HAP-1 (cell line): ENCODE results near the gene LCN10.

Source experiments
- DNase-seq, 2 experiments: peaks; one replicate each; pipeline ENCODE4 v3.0.0-alpha.2; 2016 to 2020; ENCODE audit warnings: low spot score in 2 of 2
- H3K27me3 ChIP-seq: fragments of 250-450 bp; sonication (Bioruptor Pico); 2 replicates; pipeline ENCODE4 v1.5.1; 2020; ENCODE audit warnings: low read depth, mild to moderate bottlenecking, moderate library complexity
- H3K36me3 ChIP-seq: fragments of 250-450 bp; sonication (Bioruptor Pico); replicated peaks from 2 replicates; pipeline ENCODE4 v1.5.1; 2020; ENCODE audit warnings: mild to moderate bottlenecking
- H3K4me1 ChIP-seq: fragments of 250-450 bp; sonication (Bioruptor Pico); 2 replicates; pipeline ENCODE4 v1.5.1; 2020; ENCODE audit warnings: mild to moderate bottlenecking
- H3K4me3 ChIP-seq: fragments of 250-450 bp; sonication (Bioruptor Pico); 2 replicates; pipeline ENCODE4 v1.5.1; 2020; ENCODE audit warnings: mild to moderate bottlenecking, moderate library complexity
- H3K9me3 ChIP-seq: fragments of 250-450 bp; sonication (Bioruptor Pico); 2 replicates; pipeline ENCODE4 v1.5.1; 2020; ENCODE audit warnings: mild to moderate bottlenecking, moderate library complexity
- in situ Hi-C: fragments of 300-500 bp; cut with MboI; formaldehyde crosslinking; loops from 3 replicates; pipeline ENCODE4 v1.14.3; 2020; ENCODE audit warnings: low sequenced_read_pairs, inconsistent platforms, mixed read lengths

Gene LCN10

DNA sequence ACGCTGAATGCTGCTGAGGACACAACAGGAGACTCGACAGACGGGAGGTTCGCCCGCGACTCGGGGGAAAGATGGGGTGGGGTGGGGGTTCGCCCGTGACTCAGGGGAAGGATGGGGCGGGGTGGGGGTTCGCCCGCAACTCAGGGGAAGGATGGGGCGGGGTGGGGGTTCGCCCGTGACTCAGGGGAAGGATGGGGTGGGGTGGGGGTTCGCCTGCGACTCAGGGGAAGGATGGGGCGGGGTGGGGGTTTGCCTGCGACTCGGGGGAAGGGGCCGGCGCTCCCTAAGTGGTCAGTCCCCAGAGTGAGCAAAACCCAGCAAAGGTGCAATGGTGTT lies 3.4 kb upstream of the LCN10 start:
- H3K27me3 ChIP-seq: peaks cover 13% of the 10 kb centered on the region
- H3K36me3 ChIP-seq: no peaks in the 10 kb centered on the region
- no peak overlapping the region for H3K4me3 ChIP-seq
- in situ Hi-C loops: no loop called here
- H3K9me3 ChIP-seq: peaks cover 1% of the 10 kb centered on the region; the same call in 1 of the 2 replicates
- no peak for DNase-seq
- no peaks in the 10 kb centered on the region for H3K4me1 ChIP-seq

DNA sequence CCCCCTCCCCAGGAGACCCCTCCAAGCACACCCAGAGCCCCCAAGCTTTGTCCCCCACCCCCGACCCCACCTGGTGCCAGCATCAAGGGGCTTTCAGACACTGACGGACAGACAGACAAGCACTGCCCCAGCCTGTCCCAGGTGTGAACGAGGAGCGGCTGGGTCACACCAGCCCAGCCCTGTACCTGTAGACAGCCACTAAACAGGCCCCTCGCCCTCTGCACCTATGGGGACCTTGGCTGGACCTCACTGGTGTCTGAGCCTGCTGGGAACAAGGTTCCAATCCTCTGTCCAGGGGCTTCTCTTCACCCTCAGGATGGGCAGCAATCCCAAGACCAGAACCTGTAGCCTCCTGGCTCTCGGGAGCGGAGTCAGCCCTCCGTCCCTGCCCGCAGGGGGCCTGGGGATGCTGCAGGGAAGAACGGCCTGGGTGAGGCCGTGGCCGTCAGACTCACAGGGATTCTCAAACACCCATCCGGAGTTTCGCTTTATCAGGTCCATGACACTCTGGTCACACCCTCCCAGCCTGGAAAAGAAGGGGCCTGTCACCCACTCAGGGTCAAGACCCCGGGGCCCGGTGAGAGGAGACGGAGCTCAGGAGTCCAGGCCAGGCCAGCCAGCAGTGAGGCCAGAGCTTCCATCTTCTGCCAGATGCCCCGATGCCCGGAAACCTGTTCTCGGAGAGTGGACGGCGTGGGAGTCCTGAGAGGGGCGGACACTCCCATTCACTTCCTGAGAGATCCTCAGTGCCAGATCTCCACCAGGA lies 2.8 kb upstream of the LCN10 start:
- Histone ChIP-seq H3K36me3 (no peaks in the 10 kb centered on the region), H3K4me3 (no peak overlapping the region), H3K4me1 (no peaks in the 10 kb centered on the region), H3K9me3 (no peaks in the 10 kb centered on the region), H3K27me3 (peaks cover 13% of the 10 kb centered on the region)
- DNase-seq: no peak
- in situ Hi-C loops: no loop called here

DNA sequence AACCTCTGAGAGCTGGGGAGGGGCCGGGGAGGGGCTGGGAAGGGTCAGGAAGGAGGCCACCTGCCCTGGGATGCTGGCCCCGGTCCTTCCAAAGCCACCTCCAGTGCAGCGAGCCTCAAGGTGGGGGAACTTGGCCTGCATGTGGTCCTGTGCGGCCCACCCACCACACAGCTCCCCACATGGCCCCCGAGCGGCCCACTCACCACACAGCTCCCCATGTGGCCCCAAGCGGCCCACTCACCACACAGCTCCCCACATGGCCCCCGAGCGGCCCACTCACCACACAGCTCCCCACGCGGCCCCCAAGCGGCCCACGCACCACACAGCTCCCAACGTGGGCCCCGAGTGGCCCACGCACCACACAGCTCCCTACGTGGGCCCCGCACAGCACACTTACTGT lies 2.0 kb upstream of the LCN10 start:
- DNase-seq: no peak
- Histone ChIP-seq H3K4me3 (no peak overlapping the region), H3K27me3 (peaks cover 13% of the 10 kb centered on the region), H3K9me3 (no peaks in the 10 kb centered on the region), H3K36me3 (no peaks in the 10 kb centered on the region), H3K4me1 (no peaks in the 10 kb centered on the region)
- in situ Hi-C loops: no loop called here

DNA sequence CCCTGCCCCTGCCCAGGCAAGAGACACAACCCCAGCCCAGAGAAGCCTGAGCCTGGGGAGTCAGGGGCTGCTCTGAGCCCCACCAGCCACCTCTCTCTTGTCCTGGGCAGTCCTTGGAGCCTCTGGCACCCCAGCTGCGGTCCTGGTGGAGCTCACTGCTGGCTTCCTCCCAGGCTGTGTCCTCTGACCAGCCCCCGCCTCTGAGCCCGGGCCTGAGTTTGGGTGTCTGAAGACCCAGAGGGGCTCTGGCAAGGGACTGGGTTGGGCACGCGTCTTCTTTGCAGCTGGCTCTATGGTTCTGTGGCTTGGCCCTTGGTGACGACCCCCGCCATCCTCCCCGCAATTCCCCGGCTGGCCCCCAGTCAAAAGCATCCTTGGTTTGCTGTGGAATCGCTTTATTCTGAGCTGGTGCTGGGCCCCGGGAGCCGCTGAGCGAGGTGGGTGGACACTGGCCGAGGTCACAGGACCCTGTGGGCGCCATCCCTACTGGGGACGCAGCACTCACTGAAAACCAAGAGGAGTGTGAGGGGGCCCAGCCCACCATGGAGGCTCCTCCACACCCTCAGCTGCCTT lies 985 bp upstream of the LCN10 start:
- Histone ChIP-seq H3K36me3 (no peaks in the 10 kb centered on the region), H3K4me1 (no peaks in the 10 kb centered on the region), H3K4me3 (no peak overlapping the region), H3K9me3 (no peaks in the 10 kb centered on the region), H3K27me3 (peaks cover 13% of the 10 kb centered on the region)
- no peak for DNase-seq
- in situ Hi-C loops: no loop called here

DNA sequence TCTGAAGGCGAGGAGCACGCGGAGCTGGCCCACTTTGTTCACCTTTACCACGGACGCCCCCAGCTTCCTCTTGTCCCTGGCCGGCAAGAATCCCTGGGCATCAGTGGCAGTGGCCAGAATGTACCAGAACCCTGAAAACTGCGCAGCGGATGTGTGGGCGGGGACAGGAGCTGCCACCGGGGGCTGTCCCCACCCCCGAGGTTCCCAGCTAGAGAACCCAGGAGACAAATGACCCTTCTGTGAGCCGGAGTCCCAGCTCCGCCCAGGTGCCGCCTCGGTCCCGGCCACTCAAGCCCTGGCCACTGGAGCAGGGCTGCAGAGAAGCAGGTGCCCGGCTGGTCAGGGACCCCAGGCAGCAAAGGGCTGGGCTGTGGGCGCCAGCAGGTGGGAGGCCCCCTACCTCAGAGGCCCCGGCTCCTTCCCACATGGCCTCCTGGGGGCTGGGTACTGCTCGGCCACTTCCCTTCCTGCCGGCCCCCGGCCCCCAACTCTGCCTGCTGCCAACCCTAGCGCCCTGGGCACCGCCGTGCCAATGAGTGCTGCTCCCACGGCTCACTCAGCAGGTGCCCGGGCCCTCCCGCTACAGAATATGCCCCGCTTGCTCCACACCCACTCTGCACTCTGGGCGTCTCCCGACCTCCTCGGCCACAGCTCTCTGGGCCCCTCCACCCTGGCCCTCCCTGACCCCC lies 713 bp downstream of the LCN10 start:
- Histone ChIP-seq H3K27me3 (peaks cover 16% of the 10 kb centered on the region), H3K9me3 (no peaks in the 10 kb centered on the region), H3K4me3 (no peak overlapping the region), H3K4me1 (no peaks in the 10 kb centered on the region), H3K36me3 (no peaks in the 10 kb centered on the region)
- in situ Hi-C loops: no loop called here
- DNase-seq: no peak

DNA sequence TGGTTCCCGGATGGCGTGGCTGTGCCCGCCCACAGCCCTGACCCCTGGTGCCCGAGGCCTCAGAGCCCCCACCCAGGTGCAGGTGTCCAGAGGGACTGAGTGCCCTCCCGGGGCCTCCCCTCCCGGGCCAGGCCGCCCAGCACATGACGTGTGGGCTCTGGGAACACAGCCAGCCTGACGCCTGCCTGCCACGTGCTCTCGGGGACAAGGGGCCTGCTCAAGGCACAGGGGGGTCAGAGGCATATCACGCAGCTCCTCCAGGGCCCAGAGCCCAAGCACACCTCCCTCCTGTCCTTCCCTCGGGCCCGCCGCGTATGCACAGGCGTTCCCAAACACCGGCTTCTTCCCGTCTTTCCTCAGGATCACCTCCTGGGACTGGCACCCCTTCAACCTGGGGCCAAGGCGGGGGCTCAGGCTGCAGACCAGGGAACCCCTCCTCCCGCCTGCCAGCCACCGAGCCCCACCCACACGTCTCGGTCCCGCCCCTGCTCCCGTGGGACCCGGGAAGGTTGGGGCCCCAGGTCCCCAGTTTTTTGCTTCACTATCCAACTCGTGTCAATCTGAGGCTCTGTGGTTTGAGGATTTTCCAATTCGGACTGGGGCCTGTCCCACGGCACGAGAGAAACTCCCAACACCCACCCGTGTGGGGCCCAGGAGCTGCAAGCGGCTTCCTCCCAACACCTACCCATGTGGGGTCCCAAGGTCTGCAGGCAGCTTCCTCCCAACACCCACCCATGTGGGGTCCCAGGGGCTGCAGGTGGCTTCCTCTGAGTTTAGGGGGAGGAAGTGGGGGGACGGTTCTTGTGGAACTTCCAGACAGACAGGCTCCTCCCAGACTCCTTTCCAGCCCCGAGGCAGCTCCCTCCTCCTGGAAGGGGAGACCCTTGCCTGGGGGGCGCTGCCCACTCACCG lies 1.5 kb downstream of the LCN10 start:
- in situ Hi-C loops: no loop called here
- no peak for DNase-seq
- Histone ChIP-seq H3K9me3 (no peaks in the 10 kb centered on the region), H3K4me3 (no peak overlapping the region), H3K4me1 (no peaks in the 10 kb centered on the region), H3K36me3 (no peaks in the 10 kb centered on the region), H3K27me3 (peaks cover 16% of the 10 kb centered on the region)

DNA sequence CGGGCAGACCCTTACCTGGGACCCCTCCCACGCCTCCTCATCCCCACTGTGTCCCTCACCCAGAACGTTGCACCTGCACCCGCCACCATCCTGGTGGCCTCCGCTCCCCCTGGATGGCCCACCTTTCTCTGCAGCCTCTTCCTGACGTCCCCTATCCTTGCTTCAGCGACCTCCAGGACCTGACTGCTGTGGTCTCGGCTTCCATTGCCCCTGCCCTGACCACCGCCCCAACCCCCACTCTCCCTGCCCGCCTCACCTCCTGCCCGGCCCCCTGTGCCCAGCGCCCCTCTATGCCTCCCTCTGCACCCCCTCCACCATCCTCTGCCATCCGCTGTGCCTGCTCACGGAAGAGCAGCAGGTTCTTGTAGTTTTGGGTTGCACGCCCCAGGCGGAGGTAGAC lies 2.2 kb downstream of the LCN10 start:
- Histone ChIP-seq H3K9me3 (no peaks in the 10 kb centered on the region), H3K27me3 (peaks cover 16% of the 10 kb centered on the region), H3K36me3 (no peaks in the 10 kb centered on the region), H3K4me3 (no peak overlapping the region), H3K4me1 (no peaks in the 10 kb centered on the region)
- in situ Hi-C loops: no loop called here
- DNase-seq: no peak

DNA sequence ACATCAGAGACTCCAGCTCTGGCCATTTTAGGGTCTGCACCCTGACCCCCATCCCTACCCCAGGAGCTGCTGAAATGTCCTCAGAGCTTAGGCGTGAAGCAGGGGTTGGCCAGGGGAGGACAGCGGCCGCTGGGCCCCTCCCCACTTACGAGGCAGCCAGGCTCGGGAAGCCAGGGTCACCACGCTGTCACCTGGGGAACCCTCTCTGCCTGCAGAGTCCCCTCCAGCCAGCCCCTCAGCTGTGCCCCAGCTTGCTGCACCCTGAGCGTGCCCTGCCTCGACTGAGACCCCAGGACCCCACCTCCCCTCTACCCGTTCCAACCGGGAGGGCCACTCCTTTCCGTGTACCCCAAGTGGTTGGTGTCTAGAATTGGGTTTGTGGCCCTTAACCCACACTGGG lies 2.7 kb downstream of the LCN10 start:
- H3K36me3 ChIP-seq: no peaks in the 10 kb centered on the region
- in situ Hi-C loops: no loop called here
- DNase-seq: no peak
- H3K9me3 ChIP-seq: no peaks in the 10 kb centered on the region
- H3K4me1 ChIP-seq: no peaks in the 10 kb centered on the region
- H3K27me3 ChIP-seq: peaks cover 16% of the 10 kb centered on the region
- H3K4me3 ChIP-seq: no peak overlapping the region

DNA sequence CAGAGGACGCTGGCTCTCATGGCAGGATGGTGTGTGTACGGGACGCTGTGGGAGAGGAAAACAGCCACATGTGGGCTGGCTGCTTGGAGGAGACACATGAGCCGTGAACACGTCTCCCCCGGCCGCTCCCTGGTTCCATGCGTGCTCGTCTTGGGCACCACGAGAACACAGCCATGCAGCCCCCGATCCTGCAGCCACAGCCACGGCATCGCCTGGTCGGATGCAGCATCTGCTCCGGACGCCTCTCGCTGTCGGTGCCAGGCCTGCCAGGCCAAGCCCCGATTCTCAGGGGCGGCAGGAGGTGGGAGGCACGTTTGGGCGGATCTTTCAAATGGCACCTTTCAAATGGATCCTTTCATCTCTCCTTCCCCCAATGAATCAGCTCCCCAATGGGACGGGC lies 3.2 kb downstream of the LCN10 start:
- Histone ChIP-seq H3K27me3 (peaks cover 16% of the 10 kb centered on the region), H3K9me3 (no peaks in the 10 kb centered on the region), H3K4me1 (no peaks in the 10 kb centered on the region), H3K36me3 (no peaks in the 10 kb centered on the region), H3K4me3 (no peak overlapping the region)
- in situ Hi-C loops: no loop called here
- DNase-seq: no peak

DNA sequence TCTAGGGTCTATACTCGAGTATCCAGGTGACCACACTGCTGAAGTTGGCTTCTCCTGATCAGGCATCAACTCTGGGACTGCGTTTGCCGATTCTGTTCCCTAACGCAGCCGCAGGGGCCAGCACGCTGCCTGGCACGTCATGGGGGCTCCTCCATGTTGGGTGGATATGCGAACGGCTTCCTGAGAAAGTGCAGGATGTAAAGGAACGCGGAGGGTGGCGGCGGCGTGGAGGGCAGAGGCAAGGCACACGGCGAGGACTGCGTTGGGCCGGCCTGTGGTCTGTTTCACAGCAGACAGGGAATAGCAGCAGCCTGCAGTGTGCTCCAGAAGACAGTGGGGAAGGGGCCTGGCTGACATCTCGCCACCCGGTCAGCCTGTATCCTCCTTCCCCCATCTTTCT lies 3.8 kb downstream of the LCN10 start:
- H3K4me3 ChIP-seq: no peak overlapping the region
- in situ Hi-C loops: no loop called here
- no peaks in the 10 kb centered on the region for H3K9me3 ChIP-seq
- no peaks in the 10 kb centered on the region for H3K4me1 ChIP-seq
- DNase-seq: no peak
- H3K27me3 ChIP-seq: peaks cover 16% of the 10 kb centered on the region
- no peaks in the 10 kb centered on the region for H3K36me3 ChIP-seq

DNA sequence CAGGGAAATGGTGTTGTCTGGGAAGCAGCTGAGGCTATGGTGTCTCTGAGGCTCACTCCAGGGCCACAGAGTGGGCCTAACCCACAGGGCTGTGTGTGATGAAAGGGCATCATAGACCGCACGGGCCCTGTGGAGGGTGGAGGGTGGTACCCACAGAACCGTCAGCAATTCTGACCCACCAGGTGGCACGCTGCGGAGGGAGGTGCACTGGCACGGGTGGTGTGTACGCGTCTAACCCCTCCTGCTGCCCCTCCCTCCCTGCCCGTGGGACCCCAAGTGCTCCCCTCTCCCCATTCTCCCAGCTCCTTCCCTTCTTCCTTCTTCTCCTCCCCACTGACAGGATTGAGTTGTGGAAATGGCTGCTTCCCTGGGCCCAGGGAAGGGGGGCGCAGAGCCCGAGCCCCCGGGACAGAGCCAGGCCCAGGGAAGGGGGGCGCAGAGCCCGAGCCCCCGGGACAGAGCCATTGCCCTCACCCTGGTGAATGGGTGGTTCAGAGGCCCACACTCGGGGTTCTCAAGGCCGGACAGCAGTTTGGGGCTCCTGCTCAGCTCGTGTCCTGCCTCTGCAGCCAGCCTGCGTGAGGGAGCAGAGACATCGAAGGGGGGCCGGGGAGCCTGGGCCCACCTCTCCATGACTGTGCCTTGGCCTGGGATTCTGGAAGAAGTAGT lies 6.8 kb downstream of the LCN10 start:
- no peaks in the 10 kb centered on the region for H3K9me3 ChIP-seq
- 0 out of 2 replicates have a peak, but pooled peaks cover 3% of the 10 kb centered on the region for H3K27me3 ChIP-seq
- H3K4me3 ChIP-seq: no peak overlapping the region
- H3K36me3 ChIP-seq: no peaks in the 10 kb centered on the region
- DNase-seq: no peak
- in situ Hi-C loops: no loop called here
- H3K4me1 ChIP-seq: no peaks in the 10 kb centered on the region

DNA sequence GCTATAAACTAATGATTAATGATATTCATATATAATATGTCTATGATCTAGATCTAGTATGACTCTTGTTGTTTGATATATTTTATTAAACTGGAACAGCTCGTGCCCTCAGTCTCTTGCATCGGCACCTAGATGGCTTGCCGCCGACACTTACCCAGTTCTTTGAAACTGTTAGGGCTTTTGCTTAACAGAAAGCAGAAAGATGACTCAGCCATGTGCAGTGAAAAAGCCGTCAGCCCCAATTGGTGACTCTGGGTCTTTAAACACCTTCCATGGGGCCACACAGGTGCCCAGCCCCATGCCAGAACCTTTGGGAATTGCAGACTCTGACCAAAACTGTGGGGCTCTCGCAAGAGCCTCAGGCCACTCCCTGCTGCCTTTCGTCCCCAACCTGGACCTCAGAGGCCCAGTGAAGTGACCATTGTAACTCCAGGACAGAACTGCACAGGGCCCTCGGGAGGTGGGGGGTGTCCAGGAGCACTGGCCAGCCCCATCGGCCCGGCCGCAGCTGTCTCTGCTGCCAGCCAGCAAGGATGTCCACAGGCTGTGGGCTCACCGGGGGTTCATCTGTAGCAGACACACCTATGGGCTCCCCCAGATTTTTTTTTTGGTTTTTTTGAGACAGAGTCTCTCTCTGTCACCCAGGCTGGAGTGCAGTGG lies 7.8 kb downstream of the LCN10 start:
- H3K4me3 ChIP-seq: no peak overlapping the region
- no peak for DNase-seq
- H3K4me1 ChIP-seq: no peaks in the 10 kb centered on the region
- no peaks in the 10 kb centered on the region for H3K36me3 ChIP-seq
- H3K9me3 ChIP-seq: no peaks in the 10 kb centered on the region
- in situ Hi-C loops: no loop called here
- 0 out of 2 replicates have a peak, but pooled peaks cover 3% of the 10 kb centered on the region for H3K27me3 ChIP-seq

DNA sequence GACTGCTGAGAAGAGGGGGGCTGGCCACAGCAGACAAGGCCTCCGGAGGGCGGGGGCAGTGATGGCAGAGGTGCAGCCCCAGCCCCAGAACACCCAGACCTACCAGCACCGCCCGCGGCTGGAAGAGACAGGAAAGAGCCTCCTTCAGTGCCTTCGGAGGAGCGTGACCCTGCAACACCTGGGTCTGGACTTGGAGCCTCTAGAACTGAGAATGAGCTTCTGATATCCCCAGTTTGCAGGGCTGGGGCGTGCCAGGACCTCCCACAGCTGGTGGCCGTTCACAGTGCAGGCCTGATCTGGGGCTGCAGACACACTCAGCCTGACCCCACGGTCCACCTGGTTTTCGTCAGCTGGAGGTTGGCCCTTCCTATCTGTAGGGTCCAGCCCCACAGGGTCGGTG lies 9.1 kb downstream of the LCN10 start:
- Histone ChIP-seq H3K27me3 (0 out of 2 replicates have a peak, but pooled peaks cover 3% of the 10 kb centered on the region), H3K4me1 (peaks cover 5% of the 10 kb centered on the region), H3K36me3 (no peaks in the 10 kb centered on the region; the same call in 1 of the 2 replicates), H3K4me3 (no peak overlapping the region), H3K9me3 (no peaks in the 10 kb centered on the region)
- in situ Hi-C loops: no loop called here
- DNase-seq: no peak
